ENCODE results near the gene C1QTNF6.
"Not testable (repeated sequence)": the region's sequence is repeated elsewhere in the genome, so short reads cannot be mapped to it uniquely, and the experiment has no call there.

Gene C1QTNF6

DNA sequence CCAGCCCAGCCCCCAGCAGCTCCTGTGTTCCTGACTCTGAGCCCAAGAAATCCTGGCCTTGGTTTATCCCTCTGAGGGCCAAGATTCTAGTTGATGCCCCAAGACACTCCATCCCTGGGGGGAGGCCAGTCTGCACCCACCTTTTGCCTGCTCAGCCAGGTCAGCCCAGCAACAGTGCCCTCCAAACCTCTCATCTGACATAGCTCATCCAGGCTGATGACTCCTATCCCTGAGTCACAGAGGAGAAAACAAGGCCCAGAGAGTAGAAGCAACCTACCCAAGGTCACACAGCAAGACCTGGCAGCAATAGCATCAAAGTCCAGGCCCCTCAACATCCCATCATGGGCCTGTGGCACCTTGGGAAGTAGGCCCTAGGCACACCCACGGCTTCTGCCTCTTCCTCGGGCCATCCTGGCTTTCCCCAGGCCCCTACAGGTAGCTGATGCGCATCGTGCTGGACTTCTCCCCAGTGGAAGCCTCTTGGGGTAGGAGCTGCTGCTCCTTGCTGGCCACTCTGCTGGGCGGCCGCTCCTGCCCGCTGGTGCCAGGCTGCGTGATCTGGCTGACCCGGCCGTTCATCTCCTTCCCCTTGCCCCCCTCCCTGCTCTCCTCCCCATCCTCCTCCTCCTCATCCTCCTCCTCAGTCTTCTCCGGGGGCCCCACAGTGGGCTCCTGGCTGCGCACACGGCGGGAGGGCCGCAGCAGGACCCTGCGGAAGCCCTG is 18.2 kb upstream of the C1QTNF6 start:
- in situ Hi-C loops (cut with HindIII; ENCODE audit: low sequenced_read_pairs), result no loop called here
- TF ChIP-seq, protein P1, sequence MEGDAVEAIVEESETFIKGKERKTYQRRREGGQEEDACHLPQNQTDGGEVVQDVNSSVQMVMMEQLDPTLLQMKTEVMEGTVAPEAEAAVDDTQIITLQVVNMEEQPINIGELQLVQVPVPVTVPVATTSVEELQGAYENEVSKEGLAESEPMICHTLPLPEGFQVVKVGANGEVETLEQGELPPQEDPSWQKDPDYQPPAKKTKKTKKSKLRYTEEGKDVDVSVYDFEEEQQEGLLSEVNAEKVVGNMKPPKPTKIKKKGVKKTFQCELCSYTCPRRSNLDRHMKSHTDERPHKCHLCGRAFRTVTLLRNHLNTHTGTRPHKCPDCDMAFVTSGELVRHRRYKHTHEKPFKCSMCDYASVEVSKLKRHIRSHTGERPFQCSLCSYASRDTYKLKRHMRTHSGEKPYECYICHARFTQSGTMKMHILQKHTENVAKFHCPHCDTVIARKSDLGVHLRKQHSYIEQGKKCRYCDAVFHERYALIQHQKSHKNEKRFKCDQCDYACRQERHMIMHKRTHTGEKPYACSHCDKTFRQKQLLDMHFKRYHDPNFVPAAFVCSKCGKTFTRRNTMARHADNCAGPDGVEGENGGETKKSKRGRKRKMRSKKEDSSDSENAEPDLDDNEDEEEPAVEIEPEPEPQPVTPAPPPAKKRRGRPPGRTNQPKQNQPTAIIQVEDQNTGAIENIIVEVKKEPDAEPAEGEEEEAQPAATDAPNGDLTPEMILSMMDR (IDR thresholded peaks at IDR 0.05; ENCODE audit: low read depth, low read length), result no peak
- DNase-seq (ENCODE audit: low read depth, low spot score), result no peak
- H3K4me3 ChIP-seq (ENCODE audit: low read depth, low read length), result no peak overlapping the region

DNA sequence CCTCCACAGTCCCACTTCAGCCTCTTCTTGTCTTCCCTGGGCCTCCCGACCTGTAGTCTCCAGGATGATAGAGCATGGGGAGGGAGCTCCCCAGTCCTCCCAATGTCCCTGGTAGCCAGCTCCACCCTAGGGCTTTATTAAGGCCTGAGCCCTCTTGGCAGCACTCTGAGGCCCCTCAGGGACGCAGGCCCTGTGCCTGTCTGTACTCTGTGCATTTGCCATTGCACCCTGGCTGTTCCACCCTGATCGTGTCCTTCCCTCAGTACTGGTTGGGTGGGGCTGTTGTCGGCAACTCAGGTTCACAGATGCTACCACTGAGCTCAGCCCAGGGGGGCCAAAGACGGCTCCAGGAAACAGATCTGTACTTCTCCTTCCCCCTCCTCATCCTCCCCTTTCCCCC is 17.0 kb upstream of the C1QTNF6 start:
- no peak overlapping the region for H3K4me3 ChIP-seq (ENCODE audit: low read depth, low read length)
- no peak for DNase-seq (ENCODE audit: low read depth, low spot score)
- TF ChIP-seq, protein P1 (IDR thresholded peaks at IDR 0.05; ENCODE audit: low read depth, low read length), result no peak
- in situ Hi-C loops (cut with HindIII; ENCODE audit: low sequenced_read_pairs), result no loop called here

DNA sequence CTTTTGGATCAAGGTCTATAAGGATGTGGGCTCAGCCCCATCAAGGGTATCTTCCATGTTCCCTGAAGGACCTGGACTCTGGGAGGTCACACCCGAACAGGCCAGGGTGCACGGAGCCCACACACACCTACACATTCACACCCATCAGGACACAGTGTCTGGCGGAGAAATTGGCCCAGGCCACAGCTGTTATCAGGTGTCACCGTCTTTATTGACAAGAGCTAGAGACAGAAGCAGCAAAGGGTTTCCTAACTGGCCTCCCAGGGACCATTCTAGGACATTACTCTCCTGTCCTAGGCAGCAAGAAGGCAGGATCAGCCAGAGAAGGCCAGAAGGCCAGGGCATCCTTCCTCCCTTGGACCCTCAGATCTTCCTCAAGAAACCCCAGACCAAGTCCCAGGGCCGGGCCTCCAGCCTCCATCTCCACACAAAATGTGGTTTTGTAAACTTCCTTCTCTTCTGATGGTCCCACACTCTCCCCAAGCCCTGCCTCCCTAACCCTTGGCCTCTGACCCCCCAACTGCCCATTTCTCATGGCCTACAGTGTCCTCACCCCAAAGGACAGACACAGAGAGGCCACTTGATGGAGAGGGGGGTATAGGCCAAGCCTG is 16.1 kb upstream of the C1QTNF6 start:
- DNase-seq (ENCODE audit: low read depth, low spot score), result no peak
- no peak overlapping the region for H3K4me3 ChIP-seq (ENCODE audit: low read depth, low read length)
- in situ Hi-C loops (cut with HindIII; ENCODE audit: low sequenced_read_pairs), result no loop called here
- TF ChIP-seq, protein P1 (IDR thresholded peaks at IDR 0.05; ENCODE audit: low read depth, low read length), result no peak

DNA sequence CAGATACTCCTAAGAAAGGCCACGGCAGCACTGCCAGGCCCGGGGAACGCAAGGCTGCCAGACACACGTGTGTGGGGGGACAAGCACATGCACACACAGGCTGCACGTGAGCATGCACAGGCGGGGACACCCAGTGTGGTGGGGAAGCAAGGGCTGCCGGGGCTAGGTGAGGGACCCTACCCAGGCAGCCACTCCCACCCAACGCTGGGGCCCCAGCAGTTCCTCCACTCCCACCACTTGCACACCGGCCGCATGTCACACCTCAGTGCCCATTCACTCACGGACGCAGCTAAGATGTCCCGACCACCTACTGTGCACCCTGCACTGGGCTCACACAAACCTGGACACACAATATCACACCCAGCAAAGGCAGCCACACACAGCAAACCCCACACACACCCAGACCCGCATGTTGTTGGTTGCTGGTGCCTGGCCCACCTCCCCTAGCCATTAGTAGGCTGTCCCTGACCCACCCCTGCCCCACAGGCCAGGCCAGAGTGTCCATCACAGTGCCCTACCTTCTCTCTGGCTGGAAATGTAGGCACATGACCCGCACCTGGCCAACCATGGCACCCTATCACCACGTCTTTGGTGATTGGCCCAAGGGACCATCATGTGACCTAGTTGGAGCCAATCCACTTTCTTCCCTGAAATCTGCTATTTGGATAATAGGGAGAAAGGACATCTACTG is 15.5 kb upstream of the C1QTNF6 start:
- TF ChIP-seq, protein P1 (IDR thresholded peaks at IDR 0.05; ENCODE audit: low read depth, low read length), result no peak
- H3K4me3 ChIP-seq (ENCODE audit: low read depth, low read length), result no peak overlapping the region
- in situ Hi-C loops (cut with HindIII; ENCODE audit: low sequenced_read_pairs), result no loop called here
- no peak for DNase-seq (ENCODE audit: low read depth, low spot score)

DNA sequence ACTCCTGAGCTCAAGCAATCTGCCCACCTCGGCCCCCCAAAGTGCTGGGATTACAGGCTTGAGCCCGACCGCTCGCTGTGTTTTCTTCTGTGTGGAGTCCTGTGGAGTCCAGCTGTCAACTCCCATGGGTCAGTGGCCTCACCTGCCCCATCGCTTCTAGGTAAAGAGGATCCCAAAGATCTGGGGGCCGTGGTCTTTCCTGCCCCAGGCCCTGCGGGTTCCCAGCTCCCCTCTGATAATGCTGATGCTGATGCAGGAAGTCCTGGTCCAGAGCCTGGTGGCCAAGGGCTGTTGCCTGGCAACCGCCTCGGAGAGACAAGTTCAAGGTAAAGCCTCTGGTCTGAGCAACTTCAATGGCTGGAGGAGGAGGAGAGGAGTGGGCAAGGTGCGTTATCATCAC is 14.7 kb upstream of the C1QTNF6 start:
- DNase-seq (ENCODE audit: low read depth, low spot score), result no peak
- no peak overlapping the region for H3K4me3 ChIP-seq (ENCODE audit: low read depth, low read length)
- in situ Hi-C loops (cut with HindIII; ENCODE audit: low sequenced_read_pairs), result no loop called here
- TF ChIP-seq, protein P1 (IDR thresholded peaks at IDR 0.05; ENCODE audit: low read depth, low read length), result no peak

DNA sequence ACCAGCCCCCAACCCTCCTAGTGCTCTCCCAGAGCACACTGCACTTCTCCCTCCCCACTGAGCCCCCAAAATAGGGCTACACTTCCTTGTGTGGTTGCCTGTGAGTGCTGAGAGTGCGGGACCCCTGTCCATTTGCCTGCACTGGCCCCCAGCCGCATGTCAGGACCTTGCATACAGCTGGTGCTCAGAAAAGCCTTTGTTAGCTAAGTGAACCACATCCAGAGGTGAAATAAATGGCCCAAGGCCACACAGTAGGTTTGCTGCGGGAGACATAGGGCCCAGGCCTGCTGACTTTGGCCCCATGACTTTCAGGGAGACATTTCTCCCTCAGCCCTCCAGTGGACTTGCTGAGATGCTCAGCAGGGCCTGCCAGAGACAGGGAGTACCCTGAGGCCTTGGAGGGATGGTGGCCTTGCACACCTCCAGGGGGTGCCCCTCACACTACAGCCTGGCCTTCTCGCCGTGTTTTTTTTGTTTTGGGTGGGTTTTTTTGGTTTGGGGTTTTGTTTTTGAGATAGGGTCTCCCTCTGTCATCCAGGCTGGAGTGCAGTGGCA is 14.0 kb upstream of the C1QTNF6 start:
- in situ Hi-C loops (cut with HindIII; ENCODE audit: low sequenced_read_pairs), result no loop called here
- no peak overlapping the region for H3K4me3 ChIP-seq (ENCODE audit: low read depth, low read length)

DNA sequence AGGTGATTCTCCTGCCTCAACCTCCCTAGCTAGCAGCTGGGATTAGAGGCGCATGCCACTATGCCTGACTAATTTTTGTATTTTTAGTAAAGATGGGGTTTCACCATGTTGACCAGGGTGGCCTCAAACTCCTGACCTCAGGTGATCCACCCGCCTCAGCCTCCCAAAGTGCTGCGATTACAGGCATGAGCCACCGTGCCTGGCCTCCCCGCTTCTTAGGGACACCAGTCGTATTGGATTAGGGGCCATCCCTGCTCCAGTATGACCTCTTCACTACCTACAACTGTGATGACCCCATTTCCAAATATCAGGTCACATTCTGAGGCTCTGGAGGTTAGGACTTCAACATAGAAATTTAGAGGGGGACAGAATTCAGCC is 13.4 kb upstream of the C1QTNF6 start:
- H3K4me3 ChIP-seq (ENCODE audit: low read depth, low read length); DNase-seq (ENCODE audit: low read depth, low spot score); in situ Hi-C loops (cut with HindIII; ENCODE audit: low sequenced_read_pairs): not testable (repeated sequence)

More for the DNA sequence above, 14.0 kb upstream of the C1QTNF6 start:
- TF ChIP-seq, protein P1 (IDR thresholded peaks at IDR 0.05; ENCODE audit: low read depth, low read length), result no peak
- DNase-seq (ENCODE audit: low read depth, low spot score), result no peak
